Hepatocyte (in vitro differentiated cells): ENCODE data around the gene PLXNB2.

Experiments used
- EZH2 ChIP-seq: fragments of 200-600 bp; sonication (generic); IDR thresholded peaks from 2 replicates; pipeline ENCODE4 v1.6.1; 2016; ENCODE audit warnings: antibody characterized with exemption, mild to moderate bottlenecking, borderline replicate concordance
- EZH2phosphoT487 ChIP-seq: fragments of 200-600 bp; sonication (generic); IDR thresholded peaks from one replicate; pipeline ENCODE4 v1.6.1; 2018; ENCODE audit warnings: antibody characterized with exemption, mild to moderate bottlenecking, low read depth, moderate library complexity; ENCODE audit not compliant: unreplicated experiment, severe bottlenecking
- TF ChIP-seq, protein P1 (sequence below): fragments of 200-600 bp; sonication (generic); IDR thresholded peaks from 2 replicates; pipeline ENCODE4 v1.5.1; 2016; ENCODE audit warnings: antibody characterized with exemption, mild to moderate bottlenecking; ENCODE audit not compliant: poor library complexity

DNA sequence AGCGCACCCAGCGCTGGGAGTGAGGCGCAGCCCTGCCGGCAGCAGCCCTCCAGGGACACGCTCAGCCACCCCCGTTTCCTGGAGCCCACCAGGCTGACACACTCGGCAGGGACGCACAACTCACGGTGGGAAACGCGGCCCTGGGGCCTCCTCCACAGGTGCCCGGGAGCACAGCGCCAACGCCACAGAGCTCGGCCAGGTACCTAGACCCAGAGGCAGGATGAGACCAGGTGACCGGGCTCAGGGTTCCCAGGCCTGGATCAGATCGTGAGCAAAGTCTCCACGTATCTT lies 80.6 kb downstream of the PLXNB2 start:
- TF ChIP-seq, protein P1, sequence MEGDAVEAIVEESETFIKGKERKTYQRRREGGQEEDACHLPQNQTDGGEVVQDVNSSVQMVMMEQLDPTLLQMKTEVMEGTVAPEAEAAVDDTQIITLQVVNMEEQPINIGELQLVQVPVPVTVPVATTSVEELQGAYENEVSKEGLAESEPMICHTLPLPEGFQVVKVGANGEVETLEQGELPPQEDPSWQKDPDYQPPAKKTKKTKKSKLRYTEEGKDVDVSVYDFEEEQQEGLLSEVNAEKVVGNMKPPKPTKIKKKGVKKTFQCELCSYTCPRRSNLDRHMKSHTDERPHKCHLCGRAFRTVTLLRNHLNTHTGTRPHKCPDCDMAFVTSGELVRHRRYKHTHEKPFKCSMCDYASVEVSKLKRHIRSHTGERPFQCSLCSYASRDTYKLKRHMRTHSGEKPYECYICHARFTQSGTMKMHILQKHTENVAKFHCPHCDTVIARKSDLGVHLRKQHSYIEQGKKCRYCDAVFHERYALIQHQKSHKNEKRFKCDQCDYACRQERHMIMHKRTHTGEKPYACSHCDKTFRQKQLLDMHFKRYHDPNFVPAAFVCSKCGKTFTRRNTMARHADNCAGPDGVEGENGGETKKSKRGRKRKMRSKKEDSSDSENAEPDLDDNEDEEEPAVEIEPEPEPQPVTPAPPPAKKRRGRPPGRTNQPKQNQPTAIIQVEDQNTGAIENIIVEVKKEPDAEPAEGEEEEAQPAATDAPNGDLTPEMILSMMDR: no peak
- TF ChIP-seq EZH2: no peak
- no peak for TF ChIP-seq EZH2phosphoT487
